Stimulated activated CD8-positive, alpha-beta memory T cell treated with anti-CD3 and anti-CD28 coated beads, Interleukin-7, amount 100 ng/mL, for 24 hours (primary cell): ENCODE data around the gene PLEKHG3.

Experiments
- DNase-seq: peaks from one replicate; pipeline ENCODE4 v3.0.0-alpha.2; 2020; ENCODE audit warnings: low read depth

The PLEKHG3 gene

DNA sequence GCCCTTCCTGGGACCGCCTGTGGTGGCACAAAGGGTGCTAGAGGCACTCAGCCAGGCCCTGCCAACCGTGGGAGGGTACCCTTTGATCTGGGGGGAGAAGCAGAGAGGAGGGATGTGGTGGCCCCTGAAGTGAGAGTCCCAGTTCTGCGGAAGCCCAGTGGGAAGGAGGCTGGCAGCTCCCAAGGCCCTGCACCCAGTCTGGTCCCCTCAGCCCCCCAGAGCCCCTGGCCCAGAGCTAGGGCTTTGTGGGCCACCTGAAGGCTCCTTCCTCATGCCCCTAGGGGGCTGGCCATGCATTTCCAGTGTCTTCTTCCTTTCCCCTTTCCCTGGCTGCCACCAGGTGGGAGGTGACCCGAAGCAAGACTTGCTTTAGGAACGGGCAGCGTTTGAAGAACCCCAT lies 44.3 kb downstream of the PLEKHG3 start:
- no peak for DNase-seq

DNA sequence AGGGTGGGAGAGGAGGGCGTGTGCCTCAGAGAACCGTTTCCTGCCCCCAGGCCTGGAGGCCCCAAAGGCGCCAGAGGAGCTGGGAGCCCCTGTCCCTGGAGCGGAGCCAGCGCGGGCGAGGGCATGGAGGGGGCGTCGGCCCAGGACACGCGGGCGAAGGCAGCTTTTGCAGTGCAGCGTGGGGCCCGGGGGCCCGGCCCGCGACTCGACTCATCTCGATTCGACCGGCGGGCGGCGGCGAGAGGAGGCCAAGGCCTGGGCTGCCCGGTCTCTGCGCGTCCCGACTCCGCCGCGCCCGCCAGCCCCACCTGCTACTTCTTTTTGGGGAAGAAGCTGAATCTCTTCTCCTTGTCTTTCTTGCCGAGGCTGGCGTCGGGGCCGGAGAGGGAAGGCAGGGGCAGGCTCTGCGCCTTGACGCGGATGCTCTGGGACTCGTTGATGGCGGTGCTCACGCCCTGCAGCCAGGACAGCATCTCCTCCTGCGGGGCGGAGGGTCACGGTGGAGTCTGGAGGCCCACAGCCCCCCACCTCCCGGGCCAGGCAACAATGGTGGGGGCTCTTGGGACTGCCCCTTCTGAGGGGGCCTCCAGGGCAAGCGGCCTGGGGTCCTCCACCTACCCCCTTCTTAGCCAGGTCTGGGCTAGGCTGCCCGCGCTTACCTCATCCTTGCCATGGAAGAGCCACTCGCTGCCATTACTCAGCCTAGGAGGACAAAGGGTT lies 44.9 kb downstream of the PLEKHG3 start:
- DNase-seq, result no peak

DNA sequence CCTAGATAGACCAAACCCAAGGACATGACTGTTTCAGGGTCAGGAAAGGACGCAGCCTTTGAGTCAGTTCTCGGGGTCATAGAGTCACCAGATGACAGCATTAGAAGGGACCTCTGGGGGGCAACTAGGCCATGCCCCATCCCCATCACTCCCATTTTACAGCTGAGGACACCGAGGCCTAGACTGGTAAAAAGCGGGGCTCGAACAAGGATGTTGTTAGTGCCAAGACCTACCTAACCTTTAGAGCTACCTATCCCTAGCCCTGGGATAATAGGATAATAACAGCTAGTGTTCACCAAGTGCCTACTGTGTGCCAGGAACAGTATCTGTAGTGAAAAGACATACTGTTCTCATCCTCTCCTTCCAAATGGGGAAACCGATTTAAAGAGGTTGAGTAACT lies 48.7 kb downstream of the PLEKHG3 start:
- no peak for DNase-seq

DNA sequence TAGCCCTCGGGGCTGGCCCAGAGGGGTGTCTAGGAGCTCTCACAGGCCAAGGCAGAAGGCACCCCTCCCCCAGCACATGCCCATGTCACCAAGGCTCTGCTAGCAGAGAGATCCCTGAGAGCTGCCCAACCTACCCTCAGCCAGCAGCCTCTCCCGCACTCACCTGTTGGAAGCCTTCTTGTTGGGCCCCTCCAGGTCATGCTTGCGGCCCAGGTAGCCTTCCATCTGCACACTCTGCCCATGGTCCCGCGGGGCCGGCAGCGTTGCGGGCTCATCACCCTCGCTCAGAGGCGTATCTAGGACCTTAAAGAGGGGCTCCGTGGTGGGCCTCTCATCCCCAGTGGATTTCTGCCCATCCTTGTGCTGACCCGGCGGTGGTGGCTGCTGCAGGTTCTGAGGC lies 49.1 kb downstream of the PLEKHG3 start:
- no peak for DNase-seq

DNA sequence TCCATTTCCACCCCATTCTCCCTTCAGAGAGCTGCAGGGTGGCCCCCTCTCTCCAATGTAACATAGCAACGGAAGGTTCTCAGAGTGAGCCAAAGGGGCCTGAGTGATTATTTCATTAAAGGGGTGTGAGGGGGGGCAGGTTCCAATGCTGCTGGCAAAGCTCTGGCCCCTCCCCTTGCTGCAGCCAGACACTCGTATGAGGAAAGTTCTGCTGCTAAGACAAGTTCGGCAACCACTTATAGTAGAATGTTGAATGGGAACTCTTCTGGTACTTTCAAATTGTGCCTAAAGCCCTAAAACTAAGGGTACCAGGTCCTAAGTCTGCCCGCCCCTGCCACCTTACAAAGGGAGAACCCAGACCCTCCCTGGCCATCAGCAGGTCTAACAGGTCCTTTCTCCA lies 49.8 kb downstream of the PLEKHG3 start:
- no peak for DNase-seq

DNA sequence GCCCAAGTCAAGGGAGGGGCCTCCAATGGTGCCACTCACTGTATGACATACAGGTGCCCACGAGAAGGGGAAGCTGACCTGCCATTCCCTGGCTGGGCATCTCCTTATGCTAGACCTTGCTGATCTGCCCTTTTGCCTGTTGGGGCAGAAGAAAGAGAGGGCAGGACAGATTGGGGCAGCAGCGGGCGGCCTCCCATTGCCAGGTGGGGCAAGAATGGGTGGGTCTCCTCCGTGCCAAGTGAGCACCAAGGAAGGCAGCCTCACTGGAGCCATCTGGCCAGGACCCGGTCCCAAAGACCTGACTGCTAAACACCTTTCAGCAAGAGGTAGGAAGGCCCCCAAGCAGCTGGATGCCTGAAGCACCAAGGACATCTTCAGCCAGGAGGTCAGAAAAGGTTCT lies 50.5 kb downstream of the PLEKHG3 start:
- no peak for DNase-seq

DNA sequence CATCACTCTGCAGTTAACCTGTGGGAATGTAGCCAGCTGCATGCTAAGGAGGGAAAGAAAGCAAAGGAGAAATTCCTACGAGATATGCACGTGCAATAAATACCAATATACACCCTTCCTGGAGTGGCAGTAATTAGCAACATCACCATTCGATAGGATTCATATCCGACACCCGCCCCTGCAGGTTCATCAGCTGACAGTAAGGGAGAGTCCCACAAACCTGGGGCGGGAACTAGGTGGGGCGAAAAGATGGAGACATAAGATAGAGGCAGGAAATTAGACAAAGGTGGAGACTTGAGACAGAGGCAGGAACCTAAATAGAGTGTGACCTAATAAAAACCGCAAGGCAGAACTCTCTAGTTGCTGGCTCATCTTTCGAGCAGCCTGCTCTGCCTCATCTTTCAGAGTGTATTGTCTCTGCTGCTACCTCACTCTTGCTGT lies 51.6 kb downstream of the PLEKHG3 start:
- peak; percentile 6 for DNase-seq

DNA sequence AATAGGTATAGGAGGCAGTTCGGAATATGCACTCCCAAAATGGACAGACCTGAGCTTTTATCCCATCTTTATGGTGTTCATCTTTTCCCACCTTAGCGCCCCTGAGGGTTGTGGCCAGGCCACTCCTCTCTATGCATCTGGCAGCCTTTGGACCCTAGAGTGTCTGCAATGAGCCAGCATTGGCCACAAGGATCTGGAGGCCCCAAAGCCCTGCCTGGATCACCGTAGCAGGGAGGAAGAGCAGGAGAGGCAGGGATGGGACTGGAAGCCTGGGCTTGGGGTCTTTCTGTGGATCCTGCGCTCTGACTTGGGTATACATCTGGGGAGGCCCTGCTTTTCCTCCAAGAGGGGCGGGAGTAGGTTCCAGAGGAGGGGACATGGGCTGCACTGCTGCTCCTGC lies 52.5 kb downstream of the PLEKHG3 start:
- no peak for DNase-seq

DNA sequence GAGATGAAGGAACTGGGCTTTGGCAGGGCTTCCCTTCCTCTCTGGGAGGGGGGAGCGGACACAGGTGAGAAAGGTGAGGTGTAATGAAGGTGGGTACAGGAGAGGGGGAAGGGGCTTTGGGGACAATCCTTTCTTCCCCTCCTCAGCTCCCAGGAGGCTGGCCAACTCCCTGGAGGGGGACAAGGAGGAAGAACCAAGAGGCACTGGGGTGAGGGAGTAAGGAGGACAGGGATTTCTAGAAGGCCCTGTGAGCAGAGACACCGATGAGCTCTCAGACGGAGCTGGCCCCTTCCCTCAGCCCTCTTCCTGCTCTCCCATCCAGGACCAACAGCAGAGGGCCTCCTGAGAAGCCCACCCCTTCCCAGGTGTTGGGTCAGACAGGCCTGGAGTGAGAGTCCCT lies 53.4 kb downstream of the PLEKHG3 start:
- DNase-seq, result no peak

DNA sequence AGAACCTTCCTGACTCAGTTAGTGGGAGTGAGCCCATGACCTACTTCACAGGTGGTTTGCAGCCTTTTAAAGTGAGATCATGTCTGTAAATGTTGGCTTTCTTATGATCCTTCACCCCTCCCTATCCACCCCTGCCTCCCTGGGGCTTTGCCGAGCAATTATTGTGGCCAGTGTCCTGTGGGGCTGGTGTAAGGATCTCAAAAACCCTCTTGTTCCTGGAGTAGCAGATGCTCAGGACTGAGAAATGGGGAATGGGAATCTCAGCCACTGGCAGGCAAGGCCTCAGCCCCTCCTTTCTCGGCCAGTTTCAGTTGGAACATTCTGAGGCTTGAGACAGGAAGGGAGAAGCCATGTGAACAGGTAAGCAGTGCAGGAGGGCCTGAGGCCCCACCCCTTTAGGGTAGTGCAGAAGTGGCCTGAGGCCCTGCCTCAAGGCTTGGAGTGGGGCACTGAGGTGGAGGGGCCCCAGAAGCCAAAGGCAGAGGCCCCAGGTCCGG lies 53.8 kb downstream of the PLEKHG3 start:
- DNase-seq, result no peak

DNA sequence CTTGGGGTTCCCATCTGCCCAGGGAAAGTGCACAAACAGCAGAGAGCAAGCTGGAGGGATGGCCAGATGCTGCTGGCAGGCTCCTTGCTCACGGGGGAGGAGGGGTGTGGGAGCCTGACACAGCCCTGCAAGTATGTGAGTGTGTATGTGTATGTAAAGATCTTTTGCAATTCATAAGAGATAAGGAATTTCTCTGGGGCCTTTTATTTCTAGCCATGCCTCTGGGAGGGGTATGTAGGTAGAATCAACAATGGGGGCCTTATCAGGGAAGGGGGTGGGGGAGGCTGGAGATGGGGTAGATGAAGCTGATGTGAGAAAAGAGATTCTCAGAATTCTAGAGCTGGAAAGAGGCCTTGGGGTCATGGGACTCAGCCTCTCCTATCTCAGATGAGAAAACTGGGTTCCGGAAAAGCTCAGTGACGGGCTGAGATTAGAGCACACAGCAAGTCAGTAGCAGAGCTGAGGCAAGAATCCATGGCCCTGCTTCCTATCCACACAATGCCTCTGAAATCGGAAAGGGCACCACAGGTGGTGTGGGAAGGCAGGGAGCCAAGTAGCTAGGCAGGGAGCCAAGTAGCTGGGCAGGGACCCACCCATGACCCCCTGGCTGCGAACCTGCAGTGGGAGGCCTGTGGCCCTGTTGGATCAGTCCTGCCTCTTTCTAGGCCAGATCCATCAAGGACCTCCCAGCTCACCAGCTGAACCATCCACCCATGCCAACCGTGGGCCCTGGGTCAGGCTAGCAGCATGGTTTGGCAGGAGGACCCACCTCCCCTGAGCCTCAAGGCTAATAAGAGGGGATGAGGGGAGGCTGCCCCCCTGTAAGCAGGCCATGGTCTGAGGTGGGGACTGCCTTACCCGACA lies 54.7 kb downstream of the PLEKHG3 start:
- DNase-seq, result no peak

DNA sequence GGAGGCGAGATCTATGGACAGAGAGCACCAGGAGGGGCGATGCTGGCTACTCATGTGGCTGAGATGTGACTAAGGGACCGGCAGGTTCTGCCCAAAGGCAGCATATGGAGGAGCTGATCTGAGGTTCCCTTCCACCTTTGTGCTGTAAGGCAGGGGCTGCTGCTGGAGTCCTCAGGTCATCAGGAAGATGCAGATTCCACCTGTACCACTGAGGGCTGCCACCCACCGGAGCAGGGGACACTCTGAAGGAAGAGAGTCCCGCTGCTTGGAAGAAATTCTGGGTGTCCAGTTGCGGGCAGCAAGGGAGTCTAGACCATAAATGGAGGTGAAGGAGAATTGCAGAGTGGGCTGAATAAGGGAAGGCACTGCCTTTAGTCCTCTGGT lies 55.3 kb downstream of the PLEKHG3 start:
- DNase-seq, result no peak

DNA sequence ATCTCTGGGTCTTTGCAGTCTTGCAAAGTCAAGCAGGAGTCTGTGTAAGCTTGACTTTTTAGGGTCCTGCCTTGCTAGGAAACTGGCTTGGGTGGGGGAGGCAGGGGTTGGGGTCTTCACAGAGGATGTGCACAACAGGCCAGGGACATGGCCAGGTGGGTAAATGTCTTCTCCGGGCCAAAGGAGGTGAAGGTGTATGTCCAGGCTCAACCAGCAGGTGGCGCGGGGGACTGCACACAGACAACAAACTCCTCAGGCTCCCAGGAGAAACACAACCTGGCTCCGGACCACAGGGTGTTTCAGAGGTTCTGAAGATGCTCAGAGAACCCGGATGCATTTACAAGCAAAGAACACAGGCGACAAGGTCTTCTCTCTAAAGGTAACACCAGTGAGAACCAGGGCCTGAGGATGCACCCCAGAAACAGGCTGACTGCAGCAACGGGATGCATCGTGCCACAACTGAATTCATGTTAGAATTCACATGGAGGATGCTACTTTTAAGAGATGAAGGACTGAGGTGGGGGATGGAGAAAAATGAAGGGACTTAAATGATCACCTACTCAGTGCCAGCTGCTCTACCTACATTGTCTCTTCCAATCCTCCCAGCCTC lies 56.0 kb downstream of the PLEKHG3 start:
- peak; percentile 35 for DNase-seq

DNA sequence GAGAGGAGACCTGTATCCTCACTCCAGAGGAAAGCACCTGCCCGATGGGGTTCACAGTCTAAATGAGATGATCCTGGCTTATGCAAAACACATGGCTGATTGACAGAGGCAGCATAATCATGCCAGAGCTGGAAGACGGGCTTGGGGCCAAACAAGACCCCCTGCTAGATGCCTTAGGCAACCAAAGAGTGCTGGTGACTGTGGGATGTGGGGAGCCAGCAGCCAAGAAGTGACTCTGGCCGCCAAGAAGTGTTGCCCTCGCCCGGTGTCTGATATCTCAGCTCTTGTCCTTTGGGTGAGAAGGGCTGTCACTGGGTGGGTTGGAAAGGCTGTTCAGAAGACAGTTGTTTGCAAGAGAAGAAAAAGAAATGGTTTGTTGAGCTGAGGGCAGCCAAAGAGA lies 56.7 kb downstream of the PLEKHG3 start:
- DNase-seq, result no peak

DNA sequence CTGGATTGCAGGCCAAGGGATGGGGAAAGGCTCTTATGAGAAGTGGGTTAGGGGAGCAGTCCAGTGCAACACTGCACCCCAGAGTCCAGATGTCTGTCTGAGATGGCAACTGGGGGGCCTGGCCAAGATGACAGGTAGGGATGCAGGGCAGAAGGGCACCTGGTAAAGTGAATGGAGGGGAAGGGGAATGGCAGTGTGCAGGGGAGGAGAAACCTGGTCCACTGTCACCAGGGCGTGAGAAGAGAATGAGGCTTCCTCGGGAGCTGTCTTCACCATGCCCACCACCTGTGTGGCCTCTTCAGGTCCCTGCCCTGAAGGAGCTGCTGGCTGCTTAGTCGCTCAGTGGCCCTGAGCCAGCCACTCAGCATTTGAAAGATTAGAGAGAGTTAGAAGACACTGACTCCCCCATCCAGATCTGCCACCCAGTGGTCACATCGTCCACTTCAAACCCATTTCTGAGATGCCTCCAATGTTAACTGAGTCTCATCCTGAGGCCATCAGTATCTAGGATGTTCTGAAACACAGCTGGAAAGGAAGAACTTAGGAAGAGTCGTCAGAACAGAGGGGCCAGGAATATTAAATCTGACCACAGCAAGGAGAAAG lies 57.3 kb downstream of the PLEKHG3 start:
- DNase-seq, result no peak

DNA sequence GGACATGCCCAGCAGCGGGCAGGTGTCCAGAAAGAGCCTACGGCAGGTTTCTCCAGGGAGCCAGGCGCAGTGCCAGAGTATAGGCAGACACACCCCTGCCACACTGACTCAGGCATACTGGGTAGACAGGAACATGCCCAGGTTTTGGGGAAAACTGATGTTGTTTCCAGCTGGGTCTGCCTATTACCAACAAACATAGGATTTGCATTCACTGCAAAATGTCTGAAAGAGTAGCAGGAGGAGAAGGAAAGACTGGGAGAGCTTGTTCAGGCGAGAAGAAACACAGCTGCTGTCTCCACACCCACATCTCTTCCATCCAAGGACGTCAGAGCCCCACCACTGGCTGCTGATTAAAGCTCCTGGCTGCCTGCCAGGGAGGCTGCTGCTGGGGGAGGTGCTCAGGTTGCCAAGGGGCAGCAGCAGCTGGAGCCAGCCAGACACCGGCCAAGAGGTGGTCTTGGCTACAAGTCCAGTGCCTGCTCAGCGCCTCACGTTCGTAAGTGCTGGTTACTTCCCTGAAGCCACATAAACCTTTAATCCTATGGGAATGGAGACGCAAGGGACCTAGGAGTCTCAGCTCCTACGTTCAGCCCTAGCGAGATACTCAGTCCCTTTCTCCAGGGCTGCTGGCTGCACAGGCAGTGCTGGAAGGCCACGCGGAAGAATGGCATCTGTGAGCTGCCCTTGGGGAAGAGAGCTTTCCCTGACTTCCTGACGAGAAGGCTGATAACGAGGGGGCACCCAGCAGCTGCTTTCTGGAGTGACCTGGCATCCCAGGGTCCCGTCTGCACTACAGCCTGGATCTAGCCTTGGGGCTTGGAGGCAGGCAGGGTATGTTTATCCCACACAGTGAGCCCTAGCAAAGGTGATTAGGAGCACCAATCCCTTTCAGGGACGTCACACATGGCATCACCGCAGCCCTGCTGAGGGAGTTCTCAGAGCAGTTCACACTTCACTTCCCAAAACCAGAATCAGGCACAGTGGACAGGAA lies 58.1 kb downstream of the PLEKHG3 start:
- no peak for DNase-seq

DNA sequence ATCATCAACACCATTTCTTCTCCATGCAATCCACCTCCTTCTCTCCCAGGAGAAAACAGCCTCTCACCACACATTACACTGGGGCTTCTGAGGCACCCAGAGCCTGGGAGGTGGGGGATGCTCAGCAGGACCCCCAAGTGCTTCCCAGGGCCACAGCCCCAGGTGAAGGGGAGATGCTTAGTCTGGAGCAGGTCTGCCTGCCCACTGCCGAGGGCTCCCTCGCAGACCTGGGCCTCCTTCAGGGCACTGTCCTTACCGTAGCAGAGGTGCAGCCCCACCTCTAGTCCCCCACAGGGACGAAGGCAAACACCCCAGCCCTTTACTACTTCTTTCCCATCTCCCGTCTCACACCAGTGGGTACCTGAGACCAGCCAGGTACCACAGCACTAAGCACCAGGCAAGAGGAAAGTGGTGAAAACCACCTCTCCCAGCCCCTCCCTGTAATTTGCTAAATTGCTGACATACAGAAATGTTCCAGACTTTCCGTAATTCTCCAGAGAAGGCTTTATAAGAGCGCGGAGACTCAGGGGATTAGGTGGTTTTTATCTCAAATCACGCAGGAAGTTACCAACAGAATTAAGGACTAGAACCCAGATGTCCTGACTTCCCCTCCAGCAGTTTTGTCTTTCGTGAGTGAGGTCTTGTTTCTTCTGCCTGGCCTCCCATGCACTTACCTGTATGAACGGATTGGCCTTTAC lies 59.0 kb downstream of the PLEKHG3 start:
- DNase-seq, result no peak

DNA sequence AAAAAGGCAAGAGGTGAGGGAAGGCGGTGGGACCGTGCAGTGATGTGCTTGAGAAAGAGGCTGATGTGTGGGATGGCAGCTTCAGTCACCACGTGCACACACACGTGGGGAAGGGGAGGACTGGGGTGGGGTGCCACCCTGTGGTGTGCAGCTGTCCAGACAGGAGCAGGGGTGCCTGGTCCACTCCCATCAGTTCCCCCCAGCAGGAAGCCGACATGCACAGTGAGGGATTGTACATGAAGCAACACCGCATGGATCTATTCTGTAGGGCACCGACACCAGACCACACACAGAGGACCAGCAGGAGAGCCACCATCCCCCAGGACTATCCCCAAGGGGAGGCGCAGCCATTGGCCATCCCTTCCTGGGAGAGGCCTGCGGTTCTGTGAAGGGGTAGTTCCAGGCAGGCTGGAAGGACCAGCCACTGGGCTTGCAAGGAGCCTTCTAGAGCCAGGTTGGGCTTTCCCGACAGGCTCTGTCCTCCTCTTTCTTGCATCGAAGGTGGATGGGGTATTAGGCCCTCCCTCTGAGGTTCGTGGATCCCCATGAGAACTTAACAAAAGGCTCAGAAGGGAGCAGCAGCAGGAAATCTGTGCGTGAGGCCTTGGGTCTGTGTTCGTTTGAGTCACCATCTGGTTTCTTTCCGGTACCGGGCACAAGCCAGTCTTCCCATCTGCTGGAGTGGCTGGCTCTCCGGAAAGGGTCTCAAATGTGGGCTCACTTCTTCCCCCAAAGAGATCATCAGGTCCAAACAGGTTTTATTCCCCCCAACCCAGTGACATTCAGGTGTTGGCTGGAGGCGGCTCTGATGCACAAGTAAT lies 59.8 kb downstream of the PLEKHG3 start:
- no peak for DNase-seq

DNA sequence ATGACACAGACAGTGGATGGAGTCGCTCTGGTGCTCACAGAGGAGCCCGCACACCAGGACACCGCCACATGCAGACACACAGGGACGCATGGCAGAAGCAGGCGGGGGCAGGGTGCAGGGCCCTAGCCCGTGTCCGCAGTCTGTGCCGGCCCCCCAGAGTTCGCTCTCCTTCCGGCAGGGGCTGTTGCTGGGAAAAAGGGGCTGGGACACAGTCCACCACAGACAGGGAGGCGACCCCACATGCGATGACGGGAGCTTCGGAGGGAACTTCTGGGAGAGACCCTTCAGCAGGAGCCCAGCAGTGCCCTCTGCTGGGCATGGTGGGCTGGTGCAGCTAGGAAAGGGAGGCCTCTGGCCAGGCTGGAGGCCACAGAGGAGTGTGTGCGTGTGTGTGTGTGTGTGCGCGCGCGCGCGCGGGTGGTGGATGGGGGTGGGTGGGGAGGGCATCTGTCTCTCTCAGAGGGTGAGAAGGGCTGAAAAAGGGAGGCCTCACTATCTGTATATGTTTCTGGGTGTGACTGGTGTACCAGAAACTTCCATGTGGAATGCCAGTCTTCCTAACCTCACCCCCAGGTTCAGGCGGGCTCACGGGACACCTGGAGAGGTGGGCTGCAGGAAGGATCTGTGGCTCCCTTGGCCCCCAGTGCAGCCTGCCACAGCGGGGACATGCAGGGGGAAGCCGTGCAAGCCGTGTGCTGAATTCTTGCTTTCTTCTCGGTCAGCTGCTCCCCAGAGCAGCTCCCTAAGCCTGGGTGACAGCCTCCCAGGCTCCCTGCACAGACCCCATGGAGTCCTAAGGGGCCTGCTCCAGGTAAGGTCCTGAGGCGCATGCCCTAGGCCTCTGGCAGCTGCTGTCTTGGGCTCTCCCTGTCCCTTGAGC lies 60.7 kb downstream of the PLEKHG3 start:
- peak; percentile 33 for DNase-seq
